ENCODE measurements around the gene TMEM181. TPM values are rescaled to one million over a fixed set of nuclear protein-coding genes. Genes with fewer than 3 reads are reported as not detected.

The TMEM181 gene
- total and polyA plus RNA-seq, 2 donors (not counting 1 experiment from before 2014, with no cell fraction given) = 2.8 to 9.3 TPM

- TF ChIP-seq CTCF (IDR thresholded peaks at IDR 0.05) (no peak), EZH2 (IDR thresholded peaks at IDR 0.05; ENCODE audit: borderline replicate concordance, insufficient read depth, low read depth, low read length, poor library complexity, severe bottlenecking) (no peak)
- POLR2A ChIA-PET = no interaction called here
- Histone ChIP-seq H3K4me3 (ENCODE audit: control extremely low read depth in 1 of 5, extremely low read depth in 1 of 5, insufficient read depth in 1 of 5, low read depth in 2 of 5, low read length in 4 of 5) (no peak overlapping the region), H3K27ac (ENCODE audit: low read length in 2 of 2) (no peak overlapping the region), H3K4me1 (ENCODE audit: control insufficient read depth in 2 of 2, insufficient read depth in 2 of 2, low read length in 2 of 2) (peaks cover 7 to 12% of the 10 kb centered on the region in 2 donors), H2AFZ (ENCODE audit: insufficient read depth, low read depth, low read length, poor library complexity, severe bottlenecking) (no peak overlapping the region), H3K36me3 (replicated peaks in 1 of 2; ENCODE audit: control extremely low read depth in 1 of 2, control insufficient read depth in 1 of 2, extremely low read depth in 1 of 2, insufficient read depth in 2 of 2, low read length in 1 of 2) (peaks cover 0 to 5% of the 10 kb centered on the region in 2 experiments), H3K9me3 (ENCODE audit: control extremely low read depth in 1 of 3, control insufficient read depth in 2 of 3, insufficient read depth in 1 of 3, low read length in 2 of 3) (no peaks in the 10 kb centered on the region), H3K9ac (ENCODE audit: low read length) (no peak overlapping the region), H4K20me1 (ENCODE audit: control insufficient read depth, insufficient read depth, low read length, poor library complexity, severe bottlenecking) (peaks cover 63% of the 10 kb centered on the region), H3K27me3 (replicated peaks in 1 of 4; ENCODE audit: control extremely low read depth in 1 of 4, control insufficient read depth in 3 of 4, insufficient read depth in 4 of 4, low read length in 3 of 4) (no peaks in the 10 kb centered on the region), H3K79me2 (ENCODE audit: control insufficient read depth, insufficient read depth, low read length) (peaks cover 68% of the 10 kb centered on the region), H3K4me2 (replicated peaks; ENCODE audit: low read depth, low read length, poor library complexity, severe bottlenecking) (no peak overlapping the region)
- CTCF ChIA-PET = interaction anchor here (1.2 kb wide), 1 partner anchor 353 kb away, joined by 3 read pairs; no protein-coding TSS in a partner anchor
- no peak overlapping the region for H3K27ac Mint-ChIP-seq
- no peaks in the 10 kb centered on the region for H3K27me3 Mint-ChIP-seq
- no peaks in the 10 kb centered on the region for H3K9me3 Mint-ChIP-seq (ENCODE audit: insufficient read depth)
- H3K4me1 Mint-ChIP-seq = peaks cover 43% of the 10 kb centered on the region
- ATAC-seq (ENCODE audit: low read depth) (no peak), DNase-seq (no peak)
- WGBS (ENCODE audit: insufficient coverage) = 92% methylated on average over 7 of the region's 10 CpGs
- intact Hi-C loops (cut with micrococcal nuclease) = no loop called here
- no peak overlapping the region for H3K4me3 Mint-ChIP-seq
These were observed 7.3 kb downstream of the TMEM181 start for GRCh38 chr6:158567152-158567551.

GRCh38 chr6:158567871-158568401 is 8.0 kb downstream of the TMEM181 start:
- WGBS (ENCODE audit: insufficient coverage) = 58% methylated on average over 12 of the region's 12 CpGs
- peaks cover 69% of the 10 kb centered on the region for H3K79me2 ChIP-seq (ENCODE audit: control insufficient read depth, insufficient read depth, low read length)
- H3K36me3 ChIP-seq (replicated peaks in 1 of 2; ENCODE audit: control extremely low read depth in 1 of 2, control insufficient read depth in 1 of 2, extremely low read depth in 1 of 2, insufficient read depth in 2 of 2, low read length in 1 of 2) = peaks cover 0 to 5% of the 10 kb centered on the region in 2 experiments
- H3K9me3 Mint-ChIP-seq (ENCODE audit: insufficient read depth) = no peaks in the 10 kb centered on the region
- no peak overlapping the region for H3K4me3 ChIP-seq (ENCODE audit: control extremely low read depth in 1 of 5, extremely low read depth in 1 of 5, insufficient read depth in 1 of 5, low read depth in 2 of 5, low read length in 4 of 5)
- POLR2A ChIA-PET = no interaction called here
- H3K27ac ChIP-seq (ENCODE audit: low read length in 2 of 2) = no peak overlapping the region
- no peaks in the 10 kb centered on the region for H3K27me3 Mint-ChIP-seq
- H3K4me1 ChIP-seq (ENCODE audit: control insufficient read depth in 2 of 2, insufficient read depth in 2 of 2, low read length in 2 of 2) = peaks cover 7 to 13% of the 10 kb centered on the region in 2 donors
- no peak for DNase-seq
- no peak overlapping the region for H3K27ac Mint-ChIP-seq
- H3K4me2 ChIP-seq (replicated peaks; ENCODE audit: low read depth, low read length, poor library complexity, severe bottlenecking) = no peak overlapping the region
- intact Hi-C loops (cut with micrococcal nuclease) = no loop called here
- H3K9ac ChIP-seq (ENCODE audit: low read length) = no peak overlapping the region
- TF ChIP-seq EZH2 (IDR thresholded peaks at IDR 0.05; ENCODE audit: borderline replicate concordance, insufficient read depth, low read depth, low read length, poor library complexity, severe bottlenecking) (no peak), CTCF (IDR thresholded peaks at IDR 0.05) (no peak)
- H2AFZ ChIP-seq (ENCODE audit: insufficient read depth, low read depth, low read length, poor library complexity, severe bottlenecking) = no peak overlapping the region
- CTCF ChIA-PET = interaction anchor here (1.2 kb wide), 1 partner anchor 354 kb away, joined by 3 read pairs; no protein-coding TSS in a partner anchor
- H3K4me1 Mint-ChIP-seq = peaks cover 40% of the 10 kb centered on the region
- ATAC-seq (ENCODE audit: low read depth) = no peak
- no peak overlapping the region for H3K4me3 Mint-ChIP-seq
- peaks cover 67% of the 10 kb centered on the region for H4K20me1 ChIP-seq (ENCODE audit: control insufficient read depth, insufficient read depth, low read length, poor library complexity, severe bottlenecking)
- H3K9me3 ChIP-seq (ENCODE audit: control extremely low read depth in 1 of 3, control insufficient read depth in 2 of 3, insufficient read depth in 1 of 3, low read length in 2 of 3) = no peaks in the 10 kb centered on the region
- H3K27me3 ChIP-seq (replicated peaks in 1 of 4; ENCODE audit: control extremely low read depth in 1 of 4, control insufficient read depth in 3 of 4, insufficient read depth in 4 of 4, low read length in 3 of 4) = no peaks in the 10 kb centered on the region
